WTC11 (cell line): ENCODE results near the gene BMPR2.

ENCODE experiments used
- ATF2 ChIP-seq: sonication (generic); formaldehyde crosslinking; IDR thresholded peaks from 2 replicates; pipeline ENCODE4 v1.8.1; 2022; ENCODE audit warnings: low read depth, missing genetic modification reagents, borderline replicate concordance
- CTCF ChIP-seq: fragments of 200-600 bp; IDR thresholded peaks from 2 replicates; pipeline ENCODE4 v1.8.0; 2022; ENCODE audit warnings: antibody characterized with exemption
- FOXP1 ChIP-seq: sonication (generic); formaldehyde crosslinking; IDR thresholded peaks from 2 replicates; pipeline ENCODE4 v1.8.0; 2022; ENCODE audit warnings: missing genetic modification reagents, mild to moderate bottlenecking, moderate library complexity, borderline replicate concordance
- JUN ChIP-seq: sonication (generic); formaldehyde crosslinking; IDR thresholded peaks from 2 replicates; pipeline ENCODE4 v1.8.0; 2023; ENCODE audit warnings: mild to moderate bottlenecking, missing genetic modification reagents
- TCF7 ChIP-seq: sonication (generic); formaldehyde crosslinking; IDR thresholded peaks from 2 replicates; pipeline ENCODE4 v1.8.0; 2022; ENCODE audit warnings: mild to moderate bottlenecking, low read depth, missing genetic modification reagents, moderate library complexity
- ZNF263 ChIP-seq: sonication (generic); formaldehyde crosslinking; IDR thresholded peaks from 2 replicates; pipeline ENCODE4 v1.8.1; 2022; ENCODE audit warnings: low read depth, mild to moderate bottlenecking, moderate library complexity, missing genetic modification reagents

- TF ChIP-seq CTCF, result no peak
- no peak for TF ChIP-seq FOXP1 (CRISPR knock-in tag)
- no peak for TF ChIP-seq ATF2 (CRISPR knock-in tag)
- TF ChIP-seq ZNF263 (CRISPR knock-in tag), result no peak
- TF ChIP-seq TCF7 (CRISPR knock-in tag), result no peak
- TF ChIP-seq JUN (CRISPR knock-in tag), result no peak
Observed at GRCh38 chr2:202599911-202600310, 223.8 kb downstream of the BMPR2 start.
